Jurkat, Clone E6-1 (cell line): Measurements from ENCODE around the gene PTTG2. TPM values are rescaled to one million over a fixed set of nuclear protein-coding genes. Genes with fewer than 3 reads are reported as not detected.
"Not testable (repeated sequence)": the region's sequence is repeated elsewhere in the genome, so short reads cannot be mapped to it uniquely, and the experiment has no call there.

Experiments
- DNase-seq: peaks from one replicate; pipeline ENCODE4 v3.0.0-alpha.2; 2011; ENCODE audit warnings: low read depth, low spot score
- H3K4me3 ChIP-seq: 2 replicates; pipeline ENCODE4 v1.5.1; 2011; ENCODE audit warnings: mild to moderate bottlenecking, low read length, control low read depth, moderate library complexity
- polyA plus RNA-seq: library from polyadenylated mRNA; unstranded; fragments of >200 nt; gene quantifications from one replicate; pipeline ENCODE4 v1.2.1, GENCODE V29; 2012; ENCODE audit warnings: missing spikeins; ENCODE audit not compliant: insufficient read length, insufficient read depth

The PTTG2 gene
- not detected for polyA plus RNA-seq

- DNase-seq, result no peak
- no peak within 1 kb of the TSS for H3K4me3 ChIP-seq
Measured at GRCh38 chr4:37960098-37960497, at the start of gene PTTG2. Gene PTTG2 (plus strand): TSS chr4:37960398. CDS start chr4:37960435, 37 bp downstream.

- DNase-seq, result no peak
- H3K4me3 ChIP-seq, result no peak overlapping the region
Measured at GRCh38 chr4:37914539-37914938, 45.7 kb upstream of the PTTG2 start.

GRCh38 chr4:37917388-37917787 is 42.8 kb upstream of the PTTG2 start:
- no peak overlapping the region for H3K4me3 ChIP-seq
- no peak for DNase-seq

GRCh38 chr4:37918653-37919052 is 41.5 kb upstream of the PTTG2 start:
- H3K4me3 ChIP-seq, result no peak overlapping the region
- DNase-seq, result no peak

- no peak for DNase-seq
- H3K4me3 ChIP-seq, result no peak overlapping the region
Measured at GRCh38 chr4:37922328-37922727, 37.9 kb upstream of the PTTG2 start.

GRCh38 chr4:37923089-37923488 is 37.1 kb upstream of the PTTG2 start:
- DNase-seq, H3K4me3 ChIP-seq: not testable (repeated sequence)

- DNase-seq, result no peak
- H3K4me3 ChIP-seq, result no peak overlapping the region
Measured at GRCh38 chr4:37924946-37925345, 35.3 kb upstream of the PTTG2 start.

GRCh38 chr4:37927434-37927833 is 32.8 kb upstream of the PTTG2 start:
- no peak for DNase-seq
- H3K4me3 ChIP-seq, result no peak overlapping the region

- H3K4me3 ChIP-seq, result no peak overlapping the region
- DNase-seq, result peak; percentile 28
Measured at GRCh38 chr4:37928426-37929416, 31.5 kb upstream of the PTTG2 start.

GRCh38 chr4:37934096-37934495 is 26.1 kb upstream of the PTTG2 start:
- DNase-seq, result no peak

GRCh38 chr4:37934609-37935008 is 25.6 kb upstream of the PTTG2 start:
- DNase-seq, result no peak
- no peak overlapping the region for H3K4me3 ChIP-seq

More at GRCh38 chr4:37934096-37934495, 26.1 kb upstream of the PTTG2 start:
- no peak overlapping the region for H3K4me3 ChIP-seq

GRCh38 chr4:37935026-37935425 is 25.2 kb upstream of the PTTG2 start:
- no peak overlapping the region for H3K4me3 ChIP-seq
- no peak for DNase-seq

GRCh38 chr4:37936889-37937498 is 23.2 kb upstream of the PTTG2 start:
- no peak overlapping the region for H3K4me3 ChIP-seq
- no peak for DNase-seq

- DNase-seq, result no peak
Measured at GRCh38 chr4:37938208-37938607, 22.0 kb upstream of the PTTG2 start.

GRCh38 chr4:37946503-37947179 is 13.6 kb upstream of the PTTG2 start:
- H3K4me3 ChIP-seq, result no peak overlapping the region
- no peak for DNase-seq

More at GRCh38 chr4:37938208-37938607, 22.0 kb upstream of the PTTG2 start:
- no peak overlapping the region for H3K4me3 ChIP-seq

- no peak overlapping the region for H3K4me3 ChIP-seq
- peak; percentile 68 for DNase-seq
Measured at GRCh38 chr4:37948542-37948941, 11.7 kb upstream of the PTTG2 start.

GRCh38 chr4:37949636-37950426 is 10.4 kb upstream of the PTTG2 start:
- DNase-seq, result no peak

GRCh38 chr4:37951461-37952352 is 8.5 kb upstream of the PTTG2 start:
- no peak for DNase-seq
- H3K4me3 ChIP-seq, result no peak overlapping the region

More at GRCh38 chr4:37949636-37950426, 10.4 kb upstream of the PTTG2 start:
- no peak overlapping the region for H3K4me3 ChIP-seq
